Measurements from ENCODE around the gene ARID1B. TPM values are rescaled to one million over a fixed set of nuclear protein-coding genes. Genes with fewer than 3 reads are reported as not detected.
A peak's percentile ranks its signal among the peaks of the same experiment; 100 is the strongest.

Gene ARID1B
- total RNA-seq, 1 experiment from 2014 or later, result 63.9 TPM

DNA sequence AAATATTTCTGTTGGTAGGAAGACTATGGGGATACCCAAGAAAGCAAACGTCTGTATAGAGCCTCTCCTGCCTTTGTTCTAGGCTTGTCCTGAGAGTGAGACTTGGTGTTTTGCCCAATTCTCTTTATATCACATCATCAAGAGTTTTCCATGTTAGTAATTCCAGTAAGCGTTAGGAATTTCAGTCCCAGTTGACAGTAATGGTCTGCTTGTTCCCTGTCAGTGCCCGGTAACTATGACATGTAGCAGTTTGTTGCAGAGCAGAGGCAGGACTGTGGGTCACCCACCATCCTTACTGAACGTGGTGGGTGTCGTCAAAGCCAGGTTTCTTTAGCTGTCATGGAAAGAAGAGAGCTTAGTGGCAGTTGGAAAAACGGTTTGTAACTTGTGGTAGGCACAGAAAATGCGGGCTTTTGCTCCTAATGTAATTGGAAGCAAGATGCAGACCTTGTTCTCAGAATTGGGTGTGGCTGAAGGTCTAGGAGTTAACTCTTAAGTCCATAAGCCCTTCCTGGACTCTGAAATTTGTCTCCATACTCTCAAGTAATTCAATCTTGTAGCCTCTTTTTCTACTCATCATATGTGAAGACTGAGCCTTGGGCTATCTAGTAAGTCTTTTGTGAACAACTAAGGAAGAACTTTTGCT lies 357.3 kb downstream of the ARID1B start:
- Mint-ChIP-seq H3K9me3 (ENCODE audit: unreplicated experiment) (no peaks in the 10 kb centered on the region), H3K4me3 (ENCODE audit: unreplicated experiment) (no peak overlapping the region), H3K27me3 (ENCODE audit: insufficient read depth, unreplicated experiment) (no peaks in the 10 kb centered on the region), H3K4me1 (ENCODE audit: insufficient read depth, unreplicated experiment) (peaks cover 11% of the 10 kb centered on the region), H3K36me3 (ENCODE audit: insufficient read depth, unreplicated experiment) (peaks cover 24% of the 10 kb centered on the region), H3K27ac (ENCODE audit: low read depth, unreplicated experiment) (no peak overlapping the region)
- ChIA-PET CTCF (no interaction called here), POLR2A (no interaction called here)
- no TSS peak for BruUV-seq (replicated peaks)
- TF ChIP-seq, protein P1, sequence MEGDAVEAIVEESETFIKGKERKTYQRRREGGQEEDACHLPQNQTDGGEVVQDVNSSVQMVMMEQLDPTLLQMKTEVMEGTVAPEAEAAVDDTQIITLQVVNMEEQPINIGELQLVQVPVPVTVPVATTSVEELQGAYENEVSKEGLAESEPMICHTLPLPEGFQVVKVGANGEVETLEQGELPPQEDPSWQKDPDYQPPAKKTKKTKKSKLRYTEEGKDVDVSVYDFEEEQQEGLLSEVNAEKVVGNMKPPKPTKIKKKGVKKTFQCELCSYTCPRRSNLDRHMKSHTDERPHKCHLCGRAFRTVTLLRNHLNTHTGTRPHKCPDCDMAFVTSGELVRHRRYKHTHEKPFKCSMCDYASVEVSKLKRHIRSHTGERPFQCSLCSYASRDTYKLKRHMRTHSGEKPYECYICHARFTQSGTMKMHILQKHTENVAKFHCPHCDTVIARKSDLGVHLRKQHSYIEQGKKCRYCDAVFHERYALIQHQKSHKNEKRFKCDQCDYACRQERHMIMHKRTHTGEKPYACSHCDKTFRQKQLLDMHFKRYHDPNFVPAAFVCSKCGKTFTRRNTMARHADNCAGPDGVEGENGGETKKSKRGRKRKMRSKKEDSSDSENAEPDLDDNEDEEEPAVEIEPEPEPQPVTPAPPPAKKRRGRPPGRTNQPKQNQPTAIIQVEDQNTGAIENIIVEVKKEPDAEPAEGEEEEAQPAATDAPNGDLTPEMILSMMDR (IDR thresholded peaks at IDR 0.05; ENCODE audit: unreplicated experiment), result no peak
- intact Hi-C loops (cut with micrococcal nuclease), result no loop called here
- DNase-seq (ENCODE audit: unreplicated experiment), result no peak

DNA sequence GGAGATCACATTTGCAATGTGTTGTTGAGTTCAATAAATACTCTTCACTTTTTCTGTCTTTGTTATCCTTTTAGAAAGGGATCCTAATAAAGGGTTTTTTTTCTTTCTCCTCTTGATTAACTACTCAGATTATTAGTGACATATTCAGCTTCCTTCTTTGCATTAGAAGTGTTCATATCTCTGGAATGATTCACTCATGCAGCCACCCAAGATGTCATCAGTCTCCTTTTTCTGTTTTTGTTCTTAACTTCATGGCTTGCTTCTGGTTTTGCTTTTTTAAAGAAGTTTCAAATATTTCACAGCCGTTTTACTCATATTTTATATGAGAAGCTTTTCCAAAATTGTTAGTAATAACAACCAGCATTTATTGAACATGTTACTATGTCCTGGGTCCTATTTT lies 358.5 kb downstream of the ARID1B start:
- intact Hi-C loops (cut with micrococcal nuclease), result no loop called here
- peaks cover 28% of the 10 kb centered on the region for H3K36me3 Mint-ChIP-seq (ENCODE audit: insufficient read depth, unreplicated experiment)
- no peak overlapping the region for H3K27ac Mint-ChIP-seq (ENCODE audit: low read depth, unreplicated experiment)
- TF ChIP-seq, protein P1 (IDR thresholded peaks at IDR 0.05; ENCODE audit: unreplicated experiment), result no peak
- CTCF ChIA-PET, result no interaction called here
- no TSS peak for BruUV-seq (replicated peaks)
- H3K27me3 Mint-ChIP-seq (ENCODE audit: insufficient read depth, unreplicated experiment), result no peaks in the 10 kb centered on the region
- DNase-seq (ENCODE audit: unreplicated experiment), result no peak
- POLR2A ChIA-PET, result no interaction called here
- peaks cover 11% of the 10 kb centered on the region for H3K4me1 Mint-ChIP-seq (ENCODE audit: insufficient read depth, unreplicated experiment)
- H3K4me3 Mint-ChIP-seq (ENCODE audit: unreplicated experiment), result no peak overlapping the region
- H3K9me3 Mint-ChIP-seq (ENCODE audit: unreplicated experiment), result no peaks in the 10 kb centered on the region

DNA sequence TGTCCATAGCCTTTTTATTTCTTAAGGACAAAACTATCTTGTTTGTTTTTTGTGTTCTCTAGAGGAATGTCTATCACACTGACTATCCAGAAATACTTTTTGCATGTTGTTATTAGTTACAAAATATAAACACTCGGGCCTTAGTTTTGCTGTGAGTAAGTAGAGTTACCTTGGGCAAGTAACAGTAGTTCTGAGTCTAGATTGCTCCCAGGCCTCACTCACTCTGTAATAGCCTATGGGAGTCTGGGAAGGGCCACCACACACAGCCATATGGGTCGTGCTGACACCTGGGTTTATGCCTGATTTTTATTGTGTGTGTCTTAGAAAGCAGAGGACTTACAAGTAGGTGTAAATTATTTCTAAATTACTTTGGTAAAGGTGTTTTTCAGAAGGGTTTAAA lies 360.3 kb downstream of the ARID1B start:
- BruUV-seq (replicated peaks), result no TSS peak
- ChIA-PET POLR2A (no interaction called here), CTCF (no interaction called here)
- no peak overlapping the region for H3K27ac Mint-ChIP-seq (ENCODE audit: low read depth, unreplicated experiment)
- intact Hi-C loops (cut with micrococcal nuclease), result no loop called here
- TF ChIP-seq, protein P1 (IDR thresholded peaks at IDR 0.05; ENCODE audit: unreplicated experiment), result no peak
- H3K4me1 Mint-ChIP-seq (ENCODE audit: insufficient read depth, unreplicated experiment), result peaks cover 7% of the 10 kb centered on the region
- no peak overlapping the region for H3K4me3 Mint-ChIP-seq (ENCODE audit: unreplicated experiment)
- H3K27me3 Mint-ChIP-seq (ENCODE audit: insufficient read depth, unreplicated experiment), result no peaks in the 10 kb centered on the region
- H3K9me3 Mint-ChIP-seq (ENCODE audit: unreplicated experiment), result no peaks in the 10 kb centered on the region
- DNase-seq (ENCODE audit: unreplicated experiment), result no peak
- peaks cover 31% of the 10 kb centered on the region for H3K36me3 Mint-ChIP-seq (ENCODE audit: insufficient read depth, unreplicated experiment)

DNA sequence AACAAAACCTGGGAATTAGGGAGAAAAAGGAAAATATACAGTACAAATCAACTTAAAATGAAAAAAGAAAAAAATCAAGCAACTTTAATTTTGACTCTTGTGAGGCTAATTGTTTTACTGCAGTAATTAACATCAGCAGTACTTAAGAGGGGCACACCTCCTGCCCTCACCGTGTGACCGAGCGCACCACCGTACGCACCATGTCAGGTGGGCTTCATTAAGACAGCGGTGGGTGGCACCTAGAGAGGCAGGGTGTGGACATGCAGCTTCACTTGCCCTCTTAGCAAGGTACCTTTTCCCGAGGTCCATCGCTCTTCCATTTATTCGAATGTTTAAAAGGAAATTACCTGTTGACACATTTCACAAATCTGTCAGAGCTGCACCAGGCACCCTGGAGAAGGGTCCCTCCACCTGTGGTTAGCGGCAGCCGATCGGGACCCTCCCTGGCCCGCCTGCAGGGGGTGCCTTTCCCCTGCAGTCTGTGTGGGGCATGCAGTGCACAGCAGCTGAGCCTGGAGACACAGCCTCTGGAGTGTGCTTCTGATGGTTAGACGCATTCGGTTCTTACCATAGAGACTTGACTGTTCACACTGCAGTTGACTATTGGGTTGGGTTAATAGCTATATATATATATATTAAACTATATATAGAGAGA lies 362.0 kb downstream of the ARID1B start:
- DNase-seq (ENCODE audit: unreplicated experiment), result peak; percentile 9
- no peaks in the 10 kb centered on the region for H3K9me3 Mint-ChIP-seq (ENCODE audit: unreplicated experiment)
- BruUV-seq (replicated peaks), result no TSS peak
- no peaks in the 10 kb centered on the region for H3K27me3 Mint-ChIP-seq (ENCODE audit: insufficient read depth, unreplicated experiment)
- H3K27ac Mint-ChIP-seq (ENCODE audit: low read depth, unreplicated experiment), result no peak overlapping the region
- H3K36me3 Mint-ChIP-seq (ENCODE audit: insufficient read depth, unreplicated experiment), result peaks cover 31% of the 10 kb centered on the region
- POLR2A ChIA-PET, result interaction anchor here (0.6 to 1.7 kb wide), 2 partner anchors 10 to 56 kb away, joined by 3 to 5 read pairs; no protein-coding TSS in a partner anchor
- TF ChIP-seq, protein P1 (IDR thresholded peaks at IDR 0.05; ENCODE audit: unreplicated experiment), result no peak
- intact Hi-C loops (cut with micrococcal nuclease), result no loop called here
- H3K4me1 Mint-ChIP-seq (ENCODE audit: insufficient read depth, unreplicated experiment), result peaks cover 7% of the 10 kb centered on the region
- CTCF ChIA-PET, result interaction anchor here (0.5 to 1.4 kb wide), 4 partner anchors 15 to 1888 kb away, joined by 3 read pairs; no protein-coding TSS in a partner anchor
- H3K4me3 Mint-ChIP-seq (ENCODE audit: unreplicated experiment), result no peak overlapping the region

Measured in MCF 10A (cell line).